ENCODE results near the gene ITPR3. TPM values are rescaled to one million over a fixed set of nuclear protein-coding genes. Genes with fewer than 3 reads are reported as not detected.

Gene ITPR3
- polyA plus RNA-seq (2013, experiment 1 of 2), result 1.4 TPM
- 1.4 TPM for polyA plus RNA-seq (2013, experiment 2 of 2)

DNA sequence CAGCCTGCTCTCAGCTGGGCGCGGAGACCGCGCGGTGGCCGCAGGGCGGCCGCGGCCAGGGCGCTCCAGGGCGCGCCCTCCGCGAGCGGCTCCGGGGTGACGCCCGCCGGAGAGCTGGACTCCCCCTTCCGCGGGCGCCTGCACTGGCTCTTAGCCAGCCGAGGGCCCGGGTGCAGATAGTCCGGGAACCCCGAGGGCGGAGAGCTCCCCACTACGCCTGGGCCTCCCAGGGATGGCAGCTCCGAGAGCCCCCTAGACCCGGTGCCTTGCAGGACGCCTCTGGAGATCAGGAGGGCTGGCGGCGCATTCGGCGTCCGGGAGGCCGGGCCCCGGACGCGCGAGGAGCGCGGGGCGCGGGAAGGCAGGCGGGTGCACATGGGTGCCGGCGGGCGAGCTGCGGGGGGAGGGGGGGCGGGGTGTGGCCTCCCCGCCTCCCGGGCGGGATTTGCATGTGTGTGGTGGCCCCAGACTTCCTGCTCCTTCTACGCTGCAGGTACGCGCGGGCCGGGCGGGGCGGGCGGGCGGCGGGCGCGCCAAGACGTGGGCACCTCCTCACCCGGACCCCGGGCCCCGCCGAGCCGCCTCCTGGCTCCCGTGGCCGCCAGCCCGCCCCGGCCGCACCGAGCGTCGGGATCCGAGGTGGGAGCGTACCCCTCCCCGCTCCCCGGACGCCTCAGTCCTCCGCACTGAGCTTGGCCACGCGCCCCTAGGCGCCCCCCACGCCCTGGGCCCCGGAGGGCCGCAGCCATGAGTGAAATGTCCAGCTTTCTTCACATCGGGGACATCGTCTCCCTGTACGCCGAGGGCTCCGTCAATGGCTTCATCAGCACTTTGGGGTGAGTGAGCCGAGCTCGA lies at the start of gene ITPR3:
ITPR3 (plus strand) TSS at position 467 of the 855 bp plus-strand sequence; CDS start at position 748, 281 bp downstream.
- Histone ChIP-seq H3K4me2 (ENCODE audit: insufficient read depth, low read length, poor library complexity, severe bottlenecking) (peak within 1 kb of the TSS; percentile 98), H3K9ac (ENCODE audit: low read depth, low read length, poor library complexity) (peak within 1 kb of the TSS; percentile 87), H2BK120ac (ENCODE audit: low read depth, low read length) (peak within 1 kb of the TSS; percentile 39), H3K14ac (ENCODE audit: low read length) (peak within 1 kb of the TSS; percentile 13), H3K4me1 (ENCODE audit: control insufficient read depth in 2 of 2, insufficient read depth in 1 of 2, low read depth in 1 of 2, low read length in 2 of 2) (peaks cover 6% of the 10 kb centered on the region in 2 donors), H3K9me3 (replicated peaks in 1 of 2; ENCODE audit: control insufficient read depth in 2 of 2, insufficient read depth in 1 of 2, low read depth in 1 of 2, low read length in 2 of 2) (no peaks in the 10 kb centered on the region), H3K23ac (ENCODE audit: low read depth, low read length, poor library complexity) (peak within 1 kb of the TSS; percentile 86), H2AFZ (ENCODE audit: low read length) (peak within 1 kb of the TSS; percentile 91), H2BK15ac (ENCODE audit: low read length) (peak within 1 kb of the TSS; percentile 97), H4K8ac (ENCODE audit: low read depth, low read length) (peak within 1 kb of the TSS; percentile 53), H3K79me1 (ENCODE audit: low read depth, low read length) (no peaks in the 10 kb centered on the region), H3K27ac (replicated peaks; ENCODE audit: low read length) (no peak within 1 kb of the TSS), H3K4ac (ENCODE audit: low read length) (no peak within 1 kb of the TSS), H2BK5ac (ENCODE audit: low read length) (no peak within 1 kb of the TSS), H3K27me3 (ENCODE audit: control insufficient read depth in 3 of 3, insufficient read depth in 3 of 3, low read depth in 1 of 3, low read length in 3 of 3) (peaks cover 6 to 43% (median 27%) of the 10 kb centered on the region in 3 experiments), H3K36me3 (replicated peaks in 1 of 2; ENCODE audit: control insufficient read depth in 2 of 2, insufficient read depth in 2 of 2, low read length in 2 of 2) (no peaks in the 10 kb centered on the region), H4K91ac (ENCODE audit: low read depth, low read length, poor library complexity) (no peak within 1 kb of the TSS), H3K4me3 (ENCODE audit: low read length in 2 of 2) (peak within 1 kb of the TSS; percentile 49 to 78), H2BK12ac (ENCODE audit: low read length) (no peak within 1 kb of the TSS), H3K18ac (ENCODE audit: low read length) (peak within 1 kb of the TSS; percentile 95), H2AK5ac (ENCODE audit: low read depth, low read length) (peak within 1 kb of the TSS; percentile 83)
- DNase-seq (ENCODE audit: low spot score), result no peak
- no CpG with 5 or more reads among the region's 99 CpGs for WGBS, 2 donors (ENCODE audit: extremely low coverage in 2 of 2, insufficient read length in 2 of 2, insufficient replicate concordance in 1 of 2)

DNA sequence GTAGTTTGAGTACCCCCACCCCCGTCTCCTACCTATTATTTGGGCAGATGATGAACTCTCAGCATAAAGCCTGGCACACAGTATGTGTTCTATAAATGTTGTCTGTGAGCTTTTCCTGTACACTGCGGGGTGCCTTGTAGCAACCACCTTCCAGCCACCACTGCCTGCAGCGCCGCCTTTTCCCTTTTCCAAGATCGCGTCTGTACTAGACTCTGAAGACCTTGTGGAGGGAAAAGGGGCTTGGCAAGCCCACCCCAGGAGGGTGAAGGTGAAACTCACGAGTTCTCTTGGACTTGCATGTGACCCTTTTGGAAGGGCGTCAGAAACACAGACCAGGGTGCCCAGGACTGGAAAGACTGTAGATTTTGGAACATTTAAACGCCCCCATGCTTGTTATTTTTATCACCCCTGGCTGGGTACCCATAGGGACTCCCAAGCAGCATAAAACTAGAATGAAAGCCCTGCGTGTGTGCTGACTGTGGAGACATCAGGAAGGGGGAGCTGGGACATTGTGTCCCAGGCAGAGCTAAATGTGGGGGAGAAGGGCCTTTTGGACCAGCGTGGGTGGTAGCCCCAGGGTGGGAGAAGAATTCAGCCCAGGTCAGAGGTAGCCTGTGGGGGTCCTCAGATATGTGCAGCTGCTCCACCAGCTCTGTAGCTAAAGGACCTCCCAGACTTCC lies 49.3 kb upstream of the ITPR3 start:
- Histone ChIP-seq H3K27ac (replicated peaks; ENCODE audit: low read length) (no peak overlapping the region), H3K36me3 (replicated peaks in 1 of 2; ENCODE audit: control insufficient read depth in 2 of 2, insufficient read depth in 2 of 2, low read length in 2 of 2) (peaks cover 13 to 34% of the 10 kb centered on the region in 2 donors), H2BK120ac (ENCODE audit: low read depth, low read length) (no peak overlapping the region), H4K8ac (ENCODE audit: low read depth, low read length) (no peak overlapping the region), H3K4ac (ENCODE audit: low read length) (no peak overlapping the region), H3K4me2 (ENCODE audit: insufficient read depth, low read length, poor library complexity, severe bottlenecking) (peak overlapping the region; percentile 60), H3K14ac (ENCODE audit: low read length) (no peak overlapping the region), H2BK5ac (ENCODE audit: low read length) (no peak overlapping the region), H3K79me1 (ENCODE audit: low read depth, low read length) (no peaks in the 10 kb centered on the region), H2AK5ac (ENCODE audit: low read depth, low read length) (no peak overlapping the region), H3K9me3 (replicated peaks in 1 of 2; ENCODE audit: control insufficient read depth in 2 of 2, insufficient read depth in 1 of 2, low read depth in 1 of 2, low read length in 2 of 2) (peaks cover 0 to 4% of the 10 kb centered on the region in 2 donors), H2AFZ (ENCODE audit: low read length) (peak overlapping the region; percentile 90), H3K18ac (ENCODE audit: low read length) (no peak overlapping the region), H2BK15ac (ENCODE audit: low read length) (no peak overlapping the region), H3K23ac (ENCODE audit: low read depth, low read length, poor library complexity) (no peak overlapping the region), H3K9ac (ENCODE audit: low read depth, low read length, poor library complexity) (no peak overlapping the region), H3K4me1 (ENCODE audit: control insufficient read depth in 2 of 2, insufficient read depth in 1 of 2, low read depth in 1 of 2, low read length in 2 of 2) (peaks cover 4 to 6% of the 10 kb centered on the region in 2 donors), H4K91ac (ENCODE audit: low read depth, low read length, poor library complexity) (no peak overlapping the region), H3K27me3 (ENCODE audit: control insufficient read depth in 3 of 3, insufficient read depth in 3 of 3, low read depth in 1 of 3, low read length in 3 of 3) (no peaks in the 10 kb centered on the region), H2BK12ac (ENCODE audit: low read length) (no peak overlapping the region), H3K4me3 (ENCODE audit: low read length in 2 of 2) (peak overlapping the region; percentile 45 to 48)
- no peak for DNase-seq (ENCODE audit: low spot score)
- no CpG with 5 or more reads among the region's 11 CpGs for WGBS, 2 donors (ENCODE audit: extremely low coverage in 2 of 2, insufficient read length in 2 of 2, insufficient replicate concordance in 1 of 2)

GRCh38 chr6:33575211-33575610 lies 45.9 kb upstream of the ITPR3 start:
- no peaks in the 10 kb centered on the region for H3K27me3 ChIP-seq (ENCODE audit: control insufficient read depth in 3 of 3, insufficient read depth in 3 of 3, low read depth in 1 of 3, low read length in 3 of 3)

GRCh38 chr6:33576668-33577067 lies 44.5 kb upstream of the ITPR3 start:
- H3K14ac ChIP-seq (ENCODE audit: low read length), result no peak overlapping the region
- no peak for DNase-seq (ENCODE audit: low spot score)
- no peaks in the 10 kb centered on the region for H3K9me3 ChIP-seq (replicated peaks in 1 of 2; ENCODE audit: control insufficient read depth in 2 of 2, insufficient read depth in 1 of 2, low read depth in 1 of 2, low read length in 2 of 2)
- peaks cover 3 to 5% of the 10 kb centered on the region in 2 donors for H3K4me1 ChIP-seq (ENCODE audit: control insufficient read depth in 2 of 2, insufficient read depth in 1 of 2, low read depth in 1 of 2, low read length in 2 of 2)
- no peak overlapping the region for H2BK120ac ChIP-seq (ENCODE audit: low read depth, low read length)
- no peak overlapping the region for H2AK5ac ChIP-seq (ENCODE audit: low read depth, low read length)
- H2BK5ac ChIP-seq (ENCODE audit: low read length), result no peak overlapping the region
- H4K8ac ChIP-seq (ENCODE audit: low read depth, low read length), result no peak overlapping the region
- H3K4me3 ChIP-seq (ENCODE audit: low read length in 2 of 2), result no peak overlapping the region
- no peak overlapping the region for H3K18ac ChIP-seq (ENCODE audit: low read length)
- no peak overlapping the region for H2AFZ ChIP-seq (ENCODE audit: low read length)
- no peak overlapping the region for H3K9ac ChIP-seq (ENCODE audit: low read depth, low read length, poor library complexity)
- H3K4me2 ChIP-seq (ENCODE audit: insufficient read depth, low read length, poor library complexity, severe bottlenecking), result no peak overlapping the region
- H2BK12ac ChIP-seq (ENCODE audit: low read length), result no peak overlapping the region
- H3K79me1 ChIP-seq (ENCODE audit: low read depth, low read length), result peaks cover 17% of the 10 kb centered on the region
- no peaks in the 10 kb centered on the region for H3K27me3 ChIP-seq (ENCODE audit: control insufficient read depth in 3 of 3, insufficient read depth in 3 of 3, low read depth in 1 of 3, low read length in 3 of 3)
- WGBS, 2 donors (ENCODE audit: extremely low coverage in 2 of 2, insufficient read length in 2 of 2, insufficient replicate concordance in 1 of 2), result no CpG with 5 or more reads among the region's 11 CpGs
- H2BK15ac ChIP-seq (ENCODE audit: low read length), result no peak overlapping the region
- no peak overlapping the region for H3K4ac ChIP-seq (ENCODE audit: low read length)
- peaks cover 16 to 50% of the 10 kb centered on the region in 2 donors for H3K36me3 ChIP-seq (replicated peaks in 1 of 2; ENCODE audit: control insufficient read depth in 2 of 2, insufficient read depth in 2 of 2, low read length in 2 of 2)
- no peak overlapping the region for H3K27ac ChIP-seq (replicated peaks; ENCODE audit: low read length)
- H4K91ac ChIP-seq (ENCODE audit: low read depth, low read length, poor library complexity), result no peak overlapping the region
- H3K23ac ChIP-seq (ENCODE audit: low read depth, low read length, poor library complexity), result no peak overlapping the region

More at GRCh38 chr6:33575211-33575610, 45.9 kb upstream of the ITPR3 start:
- Histone ChIP-seq H3K14ac (ENCODE audit: low read length) (no peak overlapping the region), H4K8ac (ENCODE audit: low read depth, low read length) (no peak overlapping the region), H3K4ac (ENCODE audit: low read length) (no peak overlapping the region), H2BK12ac (ENCODE audit: low read length) (no peak overlapping the region), H2AFZ (ENCODE audit: low read length) (no peak overlapping the region), H2AK5ac (ENCODE audit: low read depth, low read length) (no peak overlapping the region), H3K36me3 (replicated peaks in 1 of 2; ENCODE audit: control insufficient read depth in 2 of 2, insufficient read depth in 2 of 2, low read length in 2 of 2) (peaks cover 16 to 52% of the 10 kb centered on the region in 2 donors), H3K27ac (replicated peaks; ENCODE audit: low read length) (no peak overlapping the region), H2BK15ac (ENCODE audit: low read length) (no peak overlapping the region), H3K9me3 (replicated peaks in 1 of 2; ENCODE audit: control insufficient read depth in 2 of 2, insufficient read depth in 1 of 2, low read depth in 1 of 2, low read length in 2 of 2) (no peaks in the 10 kb centered on the region), H2BK5ac (ENCODE audit: low read length) (no peak overlapping the region), H4K91ac (ENCODE audit: low read depth, low read length, poor library complexity) (no peak overlapping the region), H3K4me2 (ENCODE audit: insufficient read depth, low read length, poor library complexity, severe bottlenecking) (no peak overlapping the region), H3K23ac (ENCODE audit: low read depth, low read length, poor library complexity) (no peak overlapping the region), H3K9ac (ENCODE audit: low read depth, low read length, poor library complexity) (no peak overlapping the region), H3K4me1 (ENCODE audit: control insufficient read depth in 2 of 2, insufficient read depth in 1 of 2, low read depth in 1 of 2, low read length in 2 of 2) (peaks cover 4 to 8% of the 10 kb centered on the region in 2 donors), H3K79me1 (ENCODE audit: low read depth, low read length) (peaks cover 17% of the 10 kb centered on the region), H3K18ac (ENCODE audit: low read length) (no peak overlapping the region), H2BK120ac (ENCODE audit: low read depth, low read length) (no peak overlapping the region), H3K4me3 (ENCODE audit: low read length in 2 of 2) (no peak overlapping the region)
- no peak for DNase-seq (ENCODE audit: low spot score)
- WGBS, 2 donors (ENCODE audit: extremely low coverage in 2 of 2, insufficient read length in 2 of 2, insufficient replicate concordance in 1 of 2), result no CpG with 5 or more reads among the region's 8 CpGs

All from neuronal stem cell (in vitro differentiated cells).